ENCODE measurements around the gene PLPP1. TPM values are rescaled to one million over a fixed set of nuclear protein-coding genes. Genes with fewer than 3 reads are reported as not detected.

Gene PLPP1
- total and polyA plus RNA-seq, 2 of the 13 experiments (the other 11 are each of a cell fraction or from before 2014, with no cell fraction given) = 7.3 to 12.1 TPM

DNA sequence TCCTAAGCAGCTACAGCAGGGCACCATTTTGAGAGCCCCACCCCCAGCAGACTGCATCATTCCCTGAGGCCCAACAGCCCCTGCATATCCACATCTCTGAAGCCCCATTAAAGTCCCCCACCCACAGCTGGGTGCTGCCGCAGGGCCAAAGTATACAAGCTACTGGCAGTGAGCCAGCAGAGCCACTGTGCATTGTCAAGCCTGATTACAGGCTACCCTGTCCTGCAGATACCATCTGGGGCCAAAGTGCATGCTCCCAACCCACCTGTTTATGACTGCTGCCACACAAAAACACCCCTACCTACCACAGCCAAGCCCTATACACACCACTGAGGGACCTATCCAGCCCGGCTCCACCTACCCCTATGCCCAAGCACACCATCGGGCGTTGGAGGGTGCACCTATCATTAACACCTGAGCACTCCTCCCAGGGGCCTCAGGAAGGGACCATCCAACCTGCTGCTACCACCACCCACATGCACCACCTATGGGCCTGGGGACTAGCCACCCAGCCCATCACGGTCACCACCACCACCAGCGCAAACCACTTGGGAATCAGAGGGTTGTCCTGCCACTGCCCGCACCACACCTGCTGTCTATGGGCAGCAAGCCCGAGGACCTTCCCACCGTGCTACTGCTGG, 105.0 kb downstream of the PLPP1 start (continued):
- TF ChIP-seq, protein P1, sequence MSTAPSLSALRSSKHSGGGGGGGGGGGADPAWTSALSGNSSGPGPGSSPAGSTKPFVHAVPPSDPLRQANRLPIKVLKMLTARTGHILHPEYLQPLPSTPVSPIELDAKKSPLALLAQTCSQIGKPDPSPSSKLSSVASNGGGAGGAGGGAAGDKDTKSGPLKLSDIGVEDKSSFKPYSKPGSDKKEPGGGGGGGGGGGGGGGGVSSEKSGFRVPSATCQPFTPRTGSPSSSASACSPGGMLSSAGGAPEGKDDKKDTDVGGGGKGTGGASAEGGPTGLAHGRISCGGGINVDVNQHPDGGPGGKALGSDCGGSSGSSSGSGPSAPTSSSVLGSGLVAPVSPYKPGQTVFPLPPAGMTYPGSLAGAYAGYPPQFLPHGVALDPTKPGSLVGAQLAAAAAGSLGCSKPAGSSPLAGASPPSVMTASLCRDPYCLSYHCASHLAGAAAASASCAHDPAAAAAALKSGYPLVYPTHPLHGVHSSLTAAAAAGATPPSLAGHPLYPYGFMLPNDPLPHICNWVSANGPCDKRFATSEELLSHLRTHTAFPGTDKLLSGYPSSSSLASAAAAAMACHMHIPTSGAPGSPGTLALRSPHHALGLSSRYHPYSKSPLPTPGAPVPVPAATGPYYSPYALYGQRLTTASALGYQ (CRISPR knock-in tag; IDR thresholded peaks at IDR 0.05) = no peak
- TF ChIP-seq GFI1 (CRISPR knock-in tag; IDR thresholded peaks at IDR 0.05; ENCODE audit: borderline replicate concordance) (no peak), SALL1 (CRISPR knock-in tag; IDR thresholded peaks at IDR 0.05) (peak; percentile 50), ZNF256 (CRISPR knock-in tag; conservative IDR thresholded peaks at IDR 0.05) (no peak), KLF16 (CRISPR knock-in tag; IDR thresholded peaks at IDR 0.05) (no peak), ZNF501 (CRISPR knock-in tag; IDR thresholded peaks at IDR 0.05) (no peak), ZNF337 (CRISPR knock-in tag; IDR thresholded peaks at IDR 0.05; ENCODE audit: borderline replicate concordance, low read depth) (no peak), ZNF292 (CRISPR knock-in tag; IDR thresholded peaks at IDR 0.05; ENCODE audit: borderline replicate concordance, low read depth) (no peak), ZSCAN21 (CRISPR knock-in tag; IDR thresholded peaks at IDR 0.05; ENCODE audit: borderline replicate concordance) (peak; percentile 68; the same call in 1 of the 2 replicates), MAZ (IDR thresholded peaks at IDR 0.05; ENCODE audit: borderline replicate concordance, low read depth, low read length) (no peak), MAZ (CRISPR knock-in tag; IDR thresholded peaks at IDR 0.05; ENCODE audit: low read depth) (no peak), PCBP2 (optimal IDR thresholded peaks at IDR 0.05; ENCODE audit: low read depth, low read length, poor library complexity, severe bottlenecking) (no peak), HNF4A (CRISPR knock-in tag; IDR thresholded peaks at IDR 0.05) (peak; percentile 90), ZGPAT (CRISPR knock-in tag; IDR thresholded peaks at IDR 0.05) (no peak), KLF11 (CRISPR knock-in tag; IDR thresholded peaks at IDR 0.05) (no peak), MIXL1 (CRISPR knock-in tag; IDR thresholded peaks at IDR 0.05) (no peak)
- TF ChIP-seq, protein P2, sequence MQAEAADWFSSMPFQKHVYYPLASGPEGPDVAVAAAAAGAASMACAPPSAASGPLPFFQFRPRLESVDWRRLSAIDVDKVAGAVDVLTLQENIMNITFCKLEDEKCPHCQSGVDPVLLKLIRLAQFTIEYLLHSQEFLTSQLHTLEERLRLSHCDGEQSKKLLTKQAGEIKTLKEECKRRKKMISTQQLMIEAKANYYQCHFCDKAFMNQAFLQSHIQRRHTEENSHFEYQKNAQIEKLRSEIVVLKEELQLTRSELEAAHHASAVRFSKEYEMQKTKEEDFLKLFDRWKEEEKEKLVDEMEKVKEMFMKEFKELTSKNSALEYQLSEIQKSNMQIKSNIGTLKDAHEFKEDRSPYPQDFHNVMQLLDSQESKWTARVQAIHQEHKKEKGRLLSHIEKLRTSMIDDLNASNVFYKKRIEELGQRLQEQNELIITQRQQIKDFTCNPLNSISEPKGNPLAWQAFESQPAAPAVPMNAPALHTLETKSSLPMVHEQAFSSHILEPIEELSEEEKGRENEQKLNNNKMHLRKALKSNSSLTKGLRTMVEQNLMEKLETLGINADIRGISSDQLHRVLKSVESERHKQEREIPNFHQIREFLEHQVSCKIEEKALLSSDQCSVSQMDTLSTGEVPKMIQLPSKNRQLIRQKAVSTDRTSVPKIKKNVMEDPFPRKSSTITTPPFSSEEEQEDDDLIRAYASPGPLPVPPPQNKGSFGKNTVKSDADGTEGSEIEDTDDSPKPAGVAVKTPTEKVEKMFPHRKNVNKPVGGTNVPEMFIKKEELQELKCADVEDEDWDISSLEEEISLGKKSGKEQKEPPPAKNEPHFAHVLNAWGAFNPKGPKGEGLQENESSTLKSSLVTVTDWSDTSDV (CRISPR knock-in tag; IDR thresholded peaks at IDR 0.05) = no peak
- TF ChIP-seq, protein P3, sequence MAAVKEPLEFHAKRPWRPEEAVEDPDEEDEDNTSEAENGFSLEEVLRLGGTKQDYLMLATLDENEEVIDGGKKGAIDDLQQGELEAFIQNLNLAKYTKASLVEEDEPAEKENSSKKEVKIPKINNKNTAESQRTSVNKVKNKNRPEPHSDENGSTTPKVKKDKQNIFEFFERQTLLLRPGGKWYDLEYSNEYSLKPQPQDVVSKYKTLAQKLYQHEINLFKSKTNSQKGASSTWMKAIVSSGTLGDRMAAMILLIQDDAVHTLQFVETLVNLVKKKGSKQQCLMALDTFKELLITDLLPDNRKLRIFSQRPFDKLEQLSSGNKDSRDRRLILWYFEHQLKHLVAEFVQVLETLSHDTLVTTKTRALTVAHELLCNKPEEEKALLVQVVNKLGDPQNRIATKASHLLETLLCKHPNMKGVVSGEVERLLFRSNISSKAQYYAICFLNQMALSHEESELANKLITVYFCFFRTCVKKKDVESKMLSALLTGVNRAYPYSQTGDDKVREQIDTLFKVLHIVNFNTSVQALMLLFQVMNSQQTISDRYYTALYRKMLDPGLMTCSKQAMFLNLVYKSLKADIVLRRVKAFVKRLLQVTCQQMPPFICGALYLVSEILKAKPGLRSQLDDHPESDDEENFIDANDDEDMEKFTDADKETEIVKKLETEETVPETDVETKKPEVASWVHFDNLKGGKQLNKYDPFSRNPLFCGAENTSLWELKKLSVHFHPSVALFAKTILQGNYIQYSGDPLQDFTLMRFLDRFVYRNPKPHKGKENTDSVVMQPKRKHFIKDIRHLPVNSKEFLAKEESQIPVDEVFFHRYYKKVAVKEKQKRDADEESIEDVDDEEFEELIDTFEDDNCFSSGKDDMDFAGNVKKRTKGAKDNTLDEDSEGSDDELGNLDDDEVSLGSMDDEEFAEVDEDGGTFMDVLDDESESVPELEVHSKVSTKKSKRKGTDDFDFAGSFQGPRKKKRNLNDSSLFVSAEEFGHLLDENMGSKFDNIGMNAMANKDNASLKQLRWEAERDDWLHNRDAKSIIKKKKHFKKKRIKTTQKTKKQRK (IDR thresholded peaks at IDR 0.05; ENCODE audit: low read length) = no peak
- TF ChIP-seq, protein P4, sequence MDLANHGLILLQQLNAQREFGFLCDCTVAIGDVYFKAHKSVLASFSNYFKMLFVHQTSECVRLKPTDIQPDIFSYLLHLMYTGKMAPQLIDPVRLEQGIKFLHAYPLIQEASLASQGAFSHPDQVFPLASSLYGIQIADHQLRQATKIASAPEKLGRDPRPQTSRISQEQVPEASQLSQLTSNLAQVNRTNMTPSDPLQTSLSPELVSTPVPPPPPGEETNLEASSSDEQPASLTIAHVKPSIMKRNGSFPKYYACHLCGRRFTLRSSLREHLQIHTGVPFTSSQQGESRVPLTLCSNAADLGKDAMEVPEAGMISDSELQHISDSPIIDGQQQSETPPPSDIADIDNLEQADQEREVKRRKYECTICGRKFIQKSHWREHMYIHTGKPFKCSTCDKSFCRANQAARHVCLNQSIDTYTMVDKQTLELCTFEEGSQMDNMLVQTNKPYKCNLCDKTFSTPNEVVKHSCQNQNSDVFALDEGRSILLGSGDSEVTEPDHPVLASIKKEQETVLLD (CRISPR knock-in tag; IDR thresholded peaks at IDR 0.05; ENCODE audit: low read depth) = no peak

All from HepG2 (cell line).